Type B pancreatic cell (in vitro differentiated cells): ENCODE measurements around the gene AOC3. TPM values are rescaled to one million over a fixed set of nuclear protein-coding genes. Genes with fewer than 3 reads are reported as not detected.
"Not testable (repeated sequence)": the region's sequence is repeated elsewhere in the genome, so short reads cannot be mapped to it uniquely, and the experiment has no call there.

Source experiments
- DNase-seq: peaks from one replicate; pipeline ENCODE4 v3.0.0; 2021; ENCODE audit warnings: mixed read lengths; ENCODE audit not compliant: unreplicated experiment; ENCODE audit errors: extremely low spot score
- H3K27ac Mint-ChIP-seq: 2 replicates; pipeline ENCODE4 v1.8.0; 2021; ENCODE audit warnings: mild to moderate bottlenecking, mixed read lengths
- H3K27me3 Mint-ChIP-seq: 2 replicates; pipeline ENCODE4 v1.8.0; 2021; ENCODE audit warnings: mixed read lengths
- H3K36me3 Mint-ChIP-seq: 2 replicates; pipeline ENCODE4 v1.8.0; 2021; ENCODE audit warnings: mixed read lengths
- H3K4me1 Mint-ChIP-seq: one replicate; pipeline ENCODE4 v1.8.0; 2021; ENCODE audit warnings: mixed read lengths; ENCODE audit not compliant: unreplicated experiment
- H3K4me3 Mint-ChIP-seq: 2 replicates; pipeline ENCODE4 v1.8.0; 2021; ENCODE audit warnings: mild to moderate bottlenecking, mixed read lengths
- H3K9me3 Mint-ChIP-seq: 2 replicates; pipeline ENCODE4 v1.8.0; 2021; ENCODE audit warnings: mixed read lengths
- CTCF ChIP-seq: fragments of 200-600 bp; sonication (generic); conservative IDR thresholded peaks from 2 replicates; pipeline ENCODE4 v1.5.0; 2021; ENCODE audit warnings: antibody characterized with exemption, mild to moderate bottlenecking
- total RNA-seq: library from RNA; stranded (reverse); gene quantifications from 2 replicates; pipeline ENCODE4 v1.2.1, GENCODE V29; 2021; ENCODE audit warnings: low replicate concordance

The AOC3 gene
- total RNA-seq, 1 donor from 2014 or later = 1.5 TPM

GRCh38 chr17:42895185-42895555 lies 44.2 kb downstream of the AOC3 start:
- Mint-ChIP-seq H3K27me3 (peaks cover 17% of the 10 kb centered on the region), H3K4me1 (peaks cover 15% of the 10 kb centered on the region), H3K36me3 (no peaks in the 10 kb centered on the region), H3K27ac (no peak overlapping the region), H3K4me3 (no peak overlapping the region), H3K9me3 (no peaks in the 10 kb centered on the region)
- no peak for DNase-seq
- no peak for TF ChIP-seq CTCF

- no peak for TF ChIP-seq CTCF
- peaks cover 7% of the 10 kb centered on the region for H3K4me1 Mint-ChIP-seq
- H3K27me3 Mint-ChIP-seq = peaks cover 24% of the 10 kb centered on the region
- no peaks in the 10 kb centered on the region for H3K9me3 Mint-ChIP-seq
- no peak for DNase-seq
- H3K27ac Mint-ChIP-seq = no peak overlapping the region
- no peak overlapping the region for H3K4me3 Mint-ChIP-seq
- H3K36me3 Mint-ChIP-seq = no peaks in the 10 kb centered on the region
Observed at GRCh38 chr17:42898147-42898811, 47.3 kb downstream of the AOC3 start.

GRCh38 chr17:42899981-42900380 lies 49.0 kb downstream of the AOC3 start:
- H3K4me3 Mint-ChIP-seq, H3K9me3 Mint-ChIP-seq: not testable (repeated sequence)

GRCh38 chr17:42900460-42901331 lies 49.7 kb downstream of the AOC3 start, which contains the start of gene G6PC1:
Gene G6PC1, plus strand, starts transcription at chr17:42900799. Its CDS starts 78 bp downstream, at chr17:42900877.
- no peaks in the 10 kb centered on the region for H3K9me3 Mint-ChIP-seq
- DNase-seq = no peak
- peaks cover 10% of the 10 kb centered on the region for H3K27me3 Mint-ChIP-seq
- H3K4me3 Mint-ChIP-seq = no peak within 1 kb of the TSS
- TF ChIP-seq CTCF = no peak
- no peak within 1 kb of the TSS for H3K27ac Mint-ChIP-seq
- H3K36me3 Mint-ChIP-seq = no peaks in the 10 kb centered on the region
- H3K4me1 Mint-ChIP-seq = no peaks in the 10 kb centered on the region

More at GRCh38 chr17:42899981-42900380, 49.0 kb downstream of the AOC3 start:
- H3K36me3 Mint-ChIP-seq, H3K27ac Mint-ChIP-seq, H3K4me1 Mint-ChIP-seq, DNase-seq: not testable (repeated sequence)
- H3K27me3 Mint-ChIP-seq = peaks cover 10% of the 10 kb centered on the region

GRCh38 chr17:42901535-42902229 lies 50.7 kb downstream of the AOC3 start:
- no peak overlapping the region for H3K27ac Mint-ChIP-seq
- DNase-seq = no peak
- no peaks in the 10 kb centered on the region for H3K9me3 Mint-ChIP-seq
- no peaks in the 10 kb centered on the region for H3K4me1 Mint-ChIP-seq
- no peak for TF ChIP-seq CTCF
- H3K27me3 Mint-ChIP-seq = peaks cover 12% of the 10 kb centered on the region
- H3K36me3 Mint-ChIP-seq = no peaks in the 10 kb centered on the region
- H3K4me3 Mint-ChIP-seq = no peak overlapping the region

GRCh38 chr17:42904110-42904469 lies 53.1 kb downstream of the AOC3 start:
- peaks cover 20% of the 10 kb centered on the region for H3K27me3 Mint-ChIP-seq
- no peaks in the 10 kb centered on the region for H3K4me1 Mint-ChIP-seq
- H3K27ac Mint-ChIP-seq = no peak overlapping the region
- no peaks in the 10 kb centered on the region for H3K36me3 Mint-ChIP-seq
- no peaks in the 10 kb centered on the region for H3K9me3 Mint-ChIP-seq
- no peak overlapping the region for H3K4me3 Mint-ChIP-seq
- TF ChIP-seq CTCF = no peak
- no peak for DNase-seq
